GM18505 (cell line): ENCODE results near the gene LINS1.
"Not testable (repeated sequence)": the region's sequence is repeated elsewhere in the genome, so short reads cannot be mapped to it uniquely, and the experiment has no call there.

Experiments used
- ATAC-seq: cut with Tn5 transposase; IDR thresholded peaks from one replicate; pipeline ENCODE4 v1.9.1; 2021; ENCODE audit not compliant: unreplicated experiment
- POLR2A ChIP-seq: IDR thresholded peaks from 4 replicates; pipeline ENCODE4 v1.6.1; 2011; ENCODE audit warnings: borderline replicate concordance; ENCODE audit not compliant: insufficient read depth, insufficient read length; ENCODE audit errors: extremely low read depth

Gene LINS1

GRCh38 chr15:100593431-100593830 lies 8.6 kb downstream of the LINS1 start:
- no peak for ATAC-seq
- no peak for TF ChIP-seq POLR2A

DNA sequence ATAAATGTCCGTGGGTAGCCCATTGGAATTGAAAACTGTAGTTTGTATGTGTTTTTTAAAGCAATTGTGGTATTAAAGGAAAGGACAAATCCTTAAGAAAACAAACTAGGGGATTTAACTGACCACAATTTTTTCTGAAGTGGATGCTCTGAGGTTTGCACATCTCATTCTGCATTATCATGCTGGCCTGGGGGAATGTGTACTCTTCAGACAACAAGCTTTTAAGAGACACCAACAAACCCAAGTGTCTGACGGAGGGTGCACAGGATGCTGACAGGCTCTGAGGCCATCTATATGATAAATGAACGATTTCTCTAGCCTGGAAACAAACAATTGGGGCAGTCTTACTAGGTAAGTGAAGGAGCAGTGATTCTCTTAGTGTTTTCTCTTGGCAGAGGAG lies 9.1 kb downstream of the LINS1 start:
- TF ChIP-seq POLR2A: no peak
- ATAC-seq: no peak

- TF ChIP-seq POLR2A: no peak
- ATAC-seq: no peak
Measured at GRCh38 chr15:100591835-100592234, 10.1 kb downstream of the LINS1 start.

GRCh38 chr15:100591163-100591562 lies 10.8 kb downstream of the LINS1 start:
- not testable (repeated sequence) for ATAC-seq

DNA sequence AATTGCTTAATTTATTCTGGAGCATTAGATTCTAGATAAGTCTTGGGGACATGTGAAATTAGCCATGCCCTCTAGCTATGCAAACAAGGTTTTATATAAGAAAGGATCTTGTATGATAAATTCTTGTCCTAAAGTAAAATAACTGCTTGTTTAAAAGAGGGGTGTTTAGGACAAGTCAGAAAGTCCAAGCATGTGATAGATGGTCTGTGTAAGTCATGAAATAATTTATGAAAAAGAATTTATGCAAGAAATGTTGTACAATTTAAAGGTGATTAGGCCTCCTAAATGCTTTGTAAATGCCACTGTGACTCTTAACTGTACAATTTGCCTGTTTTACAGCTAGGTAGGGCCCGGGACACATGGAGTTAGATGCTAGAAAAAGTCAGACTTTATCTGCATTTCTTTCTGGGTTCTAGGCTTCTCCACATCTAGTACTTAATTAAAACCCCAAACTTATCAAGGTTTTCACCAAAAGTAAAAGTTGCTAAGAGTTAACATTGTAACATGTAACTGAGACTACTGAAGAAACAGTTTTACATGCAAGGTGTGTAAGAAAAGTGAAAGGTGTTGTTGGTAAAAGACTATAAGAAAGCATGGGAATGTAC lies 13.2 kb downstream of the LINS1 start:
- TF ChIP-seq POLR2A: no peak

GRCh38 chr15:100580414-100580813 lies 21.6 kb downstream of the LINS1 start:
- no peak for TF ChIP-seq POLR2A
- no peak for ATAC-seq

More for the DNA sequence above, 13.2 kb downstream of the LINS1 start:
- no peak for ATAC-seq

DNA sequence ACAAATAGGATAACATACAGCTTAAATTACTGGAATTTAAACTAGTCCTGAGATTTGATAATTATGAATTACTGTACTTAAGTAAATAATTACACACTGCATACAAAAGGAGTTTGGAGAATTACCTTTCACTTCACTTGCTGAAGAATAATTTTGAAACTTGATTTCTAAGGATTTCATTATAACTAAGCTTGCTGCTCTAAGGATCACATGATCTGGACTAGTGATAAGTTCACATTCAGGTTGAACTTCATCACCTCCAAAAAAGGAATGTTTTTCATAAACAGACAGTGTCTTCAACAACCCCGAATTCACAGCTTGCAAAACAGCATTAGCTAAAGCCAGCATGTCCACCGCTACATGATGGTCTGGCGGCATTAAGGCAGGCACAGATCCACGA lies 28.5 kb downstream of the LINS1 start:
- ATAC-seq: no peak
- TF ChIP-seq POLR2A: no peak

GRCh38 chr15:100572362-100572983 lies 29.5 kb downstream of the LINS1 start:
- TF ChIP-seq POLR2A: no peak
- no peak for ATAC-seq

DNA sequence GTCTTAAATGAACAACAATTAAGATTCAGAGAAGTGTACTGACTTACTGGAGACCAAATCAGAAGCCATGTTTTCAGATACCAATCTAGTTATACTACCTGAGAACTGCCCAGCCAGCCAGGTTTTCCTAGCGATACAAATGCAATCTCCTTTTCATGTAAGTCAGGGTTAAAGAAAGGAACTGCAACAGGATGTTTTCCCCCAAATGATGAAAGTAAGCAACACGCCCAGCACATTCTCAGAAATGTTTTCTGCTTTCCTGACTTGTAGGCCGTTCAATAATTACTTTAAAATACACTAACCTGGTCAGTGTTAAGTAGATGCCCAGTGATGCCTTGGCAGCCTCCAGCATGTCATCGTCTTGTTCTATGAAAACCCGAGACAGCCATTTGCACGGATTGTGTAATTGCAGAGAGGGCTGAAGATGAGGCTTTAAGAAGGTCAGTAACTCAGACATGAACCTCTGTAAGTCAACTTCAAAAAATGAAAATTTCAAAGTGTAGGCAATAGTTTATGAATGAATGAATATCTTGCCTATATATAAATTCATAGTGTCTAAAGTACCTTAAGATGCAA lies 30.3 kb downstream of the LINS1 start:
- ATAC-seq: no peak

GRCh38 chr15:100570735-100571313 lies 31.2 kb downstream of the LINS1 start:
- no peak for TF ChIP-seq POLR2A
- peak; percentile 78 for ATAC-seq

More for the DNA sequence above, 30.3 kb downstream of the LINS1 start:
- TF ChIP-seq POLR2A: no peak

DNA sequence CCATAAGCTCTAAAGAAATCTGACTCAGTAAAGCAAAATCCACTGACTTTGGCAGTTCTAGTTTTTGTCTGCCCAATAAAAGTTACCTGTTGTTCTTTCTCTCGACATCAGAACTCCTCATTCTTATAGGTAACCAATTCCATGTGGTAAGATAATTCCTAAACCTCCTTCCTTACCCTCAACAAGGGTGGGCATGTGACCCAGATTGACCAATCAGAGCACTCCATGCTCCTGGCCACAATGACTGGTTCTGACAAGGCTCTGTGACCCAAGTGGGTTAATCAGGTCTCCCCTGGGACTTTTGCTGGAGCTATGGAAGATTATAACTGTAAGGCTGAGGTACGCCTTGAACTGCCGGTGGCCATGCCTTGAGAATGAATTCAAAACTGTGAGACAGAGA lies 31.7 kb downstream of the LINS1 start:
- no peak for TF ChIP-seq POLR2A
- ATAC-seq: peak; percentile 10

DNA sequence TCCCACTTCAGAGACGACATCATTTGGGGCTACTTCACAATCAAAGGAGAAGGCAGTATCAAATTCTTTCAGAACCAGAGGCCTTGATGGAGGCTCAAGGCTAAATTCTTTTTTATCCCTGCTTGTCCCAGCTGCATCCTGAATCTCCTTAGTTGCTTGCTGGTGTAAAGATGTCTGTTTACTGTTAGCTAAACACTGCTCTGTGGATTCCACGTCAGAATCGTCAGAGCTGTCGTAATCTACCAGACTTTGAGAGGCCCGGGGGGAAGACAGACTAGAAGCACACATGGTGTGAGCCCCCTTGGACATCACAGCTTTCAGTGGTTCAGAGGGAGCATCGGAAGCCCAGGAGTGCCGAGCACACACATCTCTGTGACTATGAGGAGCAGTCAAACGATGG lies 32.6 kb downstream of the LINS1 start:
- ATAC-seq: no peak
- TF ChIP-seq POLR2A: no peak

- no peak for ATAC-seq
- no peak for TF ChIP-seq POLR2A
Measured at GRCh38 chr15:100566850-100567628, 34.9 kb downstream of the LINS1 start.

- TF ChIP-seq POLR2A: no peak
- ATAC-seq: no peak
Measured at GRCh38 chr15:100565591-100565990, 36.4 kb downstream of the LINS1 start.

- no peak for TF ChIP-seq POLR2A
Measured at GRCh38 chr15:100560323-100560722, 41.7 kb downstream of the LINS1 start.

More at GRCh38 chr15:100560323-100560722, 41.7 kb downstream of the LINS1 start:
- no peak for ATAC-seq
